ENCODE data around the gene ZGRF1.
"Not testable (repeated sequence)": the region's sequence is repeated elsewhere in the genome, so short reads cannot be mapped to it uniquely, and the experiment has no call there.

Gene ZGRF1

DNA sequence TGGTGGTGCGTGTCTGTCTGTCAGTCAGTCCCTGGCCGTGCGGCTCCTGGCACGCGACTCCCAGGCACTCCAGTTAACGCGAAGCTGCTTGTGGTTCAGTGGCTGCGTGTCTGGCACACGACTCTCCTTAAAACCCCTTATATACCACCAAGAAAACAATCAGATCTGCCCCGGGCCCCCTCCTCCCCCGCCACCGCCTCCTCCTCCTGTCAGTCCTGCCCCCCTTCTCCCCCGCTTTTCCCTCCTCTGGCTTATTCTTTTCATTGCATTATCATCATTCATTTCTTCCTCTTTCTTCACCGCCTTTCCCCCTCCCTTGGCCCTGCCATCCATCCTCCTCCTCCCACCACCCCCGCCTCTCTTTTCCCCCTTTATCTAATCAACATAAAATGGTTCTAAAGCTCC, 120.6 kb downstream of the ZGRF1 start, which contains the start of gene NEUROG2:
NEUROG2 (minus strand) TSS at position 115 of the 405 bp plus-strand sequence. CDS start 705 bp downstream, outside the sequence.
- DNase-seq (ENCODE audit: low read depth in 2 of 2): no peak

DNA sequence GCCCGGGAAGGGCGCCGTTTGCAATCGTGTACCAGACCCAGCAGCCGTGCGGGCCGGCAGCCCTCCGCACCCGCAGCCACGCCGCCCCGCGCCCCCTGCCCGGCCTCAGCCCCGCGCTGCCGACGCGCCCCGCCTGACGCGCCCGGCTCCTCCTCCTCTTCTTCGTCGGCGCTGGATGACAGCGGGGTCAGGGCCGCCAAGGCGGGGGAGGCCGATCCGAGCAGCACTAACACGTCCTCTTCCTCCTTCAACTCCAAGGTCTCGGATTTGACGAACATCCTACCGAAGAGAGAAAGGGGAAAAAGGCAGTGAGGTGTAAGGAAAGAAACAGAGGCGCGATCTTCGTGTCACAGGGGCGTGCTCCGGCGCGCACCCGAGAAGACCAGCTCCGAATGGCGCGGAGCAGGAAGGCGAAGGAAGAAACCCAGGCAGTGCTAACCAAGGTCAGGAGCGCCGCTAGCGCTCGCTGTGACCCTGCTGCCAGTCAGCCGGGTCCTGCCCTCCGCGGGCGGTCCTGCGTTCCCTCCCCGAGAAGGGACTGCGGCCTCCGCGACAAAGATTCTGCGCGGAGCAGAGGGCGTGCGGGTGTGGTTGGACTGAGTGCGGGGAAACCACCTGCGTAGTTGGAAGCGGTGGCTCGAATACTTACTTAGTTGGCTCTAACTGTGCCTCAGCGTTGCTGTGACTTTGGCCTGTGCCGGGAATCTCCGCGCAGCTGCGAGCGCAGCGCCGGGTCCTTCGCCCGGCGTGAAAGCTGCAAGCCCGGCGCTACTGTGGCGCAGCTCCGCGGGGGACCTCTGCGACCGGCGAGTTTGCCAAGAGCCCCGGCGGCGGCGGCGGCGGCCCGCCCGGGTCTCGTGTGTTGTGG, 121.3 kb downstream of the ZGRF1 start:
- DNase-seq (ENCODE audit: low read depth in 2 of 2): no peak

- no peak for DNase-seq (ENCODE audit: low read depth in 2 of 2)
Observed at GRCh38 chr4:112514647-112515197, 122.0 kb downstream of the ZGRF1 start.

- DNase-seq (ENCODE audit: low read depth in 2 of 2): no peak
Observed at GRCh38 chr4:112513971-112514646, 122.6 kb downstream of the ZGRF1 start.

- no peak for DNase-seq (ENCODE audit: low read depth in 2 of 2)
Observed at GRCh38 chr4:112511803-112512118, 124.9 kb downstream of the ZGRF1 start.

DNA sequence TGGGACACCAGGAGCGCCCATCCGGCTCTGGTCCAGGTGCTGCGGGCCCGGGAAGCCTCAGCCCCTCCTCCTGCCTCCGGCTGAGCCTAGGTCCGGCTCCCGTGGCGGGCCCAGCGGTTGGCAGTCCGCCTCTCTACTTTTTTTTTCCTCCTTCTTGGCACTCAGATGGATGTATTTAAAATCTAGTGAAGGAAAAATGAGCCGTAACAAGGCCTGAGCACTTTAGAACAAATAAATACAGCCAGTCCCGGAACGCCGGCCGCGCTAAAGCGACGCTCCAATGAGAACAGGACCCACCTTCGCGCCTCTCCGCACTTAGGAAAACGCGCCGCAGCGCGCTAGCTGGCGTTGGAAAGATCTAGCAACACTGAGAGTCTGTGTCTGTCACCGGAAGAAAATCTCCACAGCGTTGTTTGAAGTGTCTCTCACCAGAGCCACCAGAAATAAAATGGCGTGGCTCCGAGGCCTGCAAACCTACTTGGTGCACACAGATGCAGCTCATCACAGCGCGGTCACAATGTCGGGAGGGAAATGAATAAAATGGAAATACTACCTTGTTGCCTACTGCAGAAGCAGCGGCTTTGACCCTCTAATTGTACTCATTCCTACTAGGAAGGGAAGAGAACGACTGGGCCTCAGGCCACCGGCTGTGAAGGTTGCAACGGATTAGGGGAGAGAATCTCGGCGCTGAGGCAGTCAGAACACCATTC, 125.5 kb downstream of the ZGRF1 start:
- no peak for DNase-seq (ENCODE audit: low read depth in 2 of 2)

DNA sequence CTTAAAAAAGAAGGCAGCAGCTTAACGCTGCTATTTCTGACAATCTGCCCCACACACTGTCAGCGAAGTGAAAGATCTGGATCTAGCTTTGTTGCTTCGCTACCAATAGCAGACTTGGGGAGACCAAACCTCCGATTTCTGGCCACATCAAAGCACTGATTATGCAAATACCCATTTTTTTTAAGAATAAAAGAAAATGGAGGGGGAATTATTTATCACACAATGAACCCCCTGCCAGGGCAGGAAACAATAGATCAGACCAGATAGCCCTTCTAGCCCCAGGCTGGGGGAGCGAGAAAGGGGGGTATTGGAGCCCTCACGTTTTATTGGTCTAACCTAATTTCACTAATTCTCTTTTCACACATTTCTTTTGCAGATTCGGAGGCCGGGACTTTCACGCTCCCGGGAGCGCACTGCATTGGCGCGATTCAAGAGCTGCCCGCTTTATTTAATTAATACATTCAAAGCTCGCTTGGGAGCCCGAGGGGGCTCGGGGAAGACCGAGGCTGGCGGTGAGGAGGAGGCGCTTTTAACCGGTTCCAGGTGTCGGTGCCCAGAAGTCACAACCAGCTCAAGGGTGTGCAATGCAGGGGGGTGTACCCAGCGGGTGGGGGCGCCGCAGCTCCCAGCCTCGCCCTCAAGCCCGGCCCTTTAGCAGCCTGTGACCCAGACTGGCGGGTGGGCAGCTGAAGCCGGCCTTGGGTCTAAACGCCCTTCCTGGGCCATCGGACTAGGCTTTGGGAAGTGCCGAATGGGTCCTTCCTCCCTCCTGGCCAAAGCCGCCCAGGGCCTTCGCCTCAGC, 126.2 kb downstream of the ZGRF1 start:
- no peak for DNase-seq (ENCODE audit: low read depth in 2 of 2)

- DNase-seq (ENCODE audit: low read depth in 2 of 2): no peak
Observed at GRCh38 chr4:112509243-112510141, 127.2 kb downstream of the ZGRF1 start.

DNA sequence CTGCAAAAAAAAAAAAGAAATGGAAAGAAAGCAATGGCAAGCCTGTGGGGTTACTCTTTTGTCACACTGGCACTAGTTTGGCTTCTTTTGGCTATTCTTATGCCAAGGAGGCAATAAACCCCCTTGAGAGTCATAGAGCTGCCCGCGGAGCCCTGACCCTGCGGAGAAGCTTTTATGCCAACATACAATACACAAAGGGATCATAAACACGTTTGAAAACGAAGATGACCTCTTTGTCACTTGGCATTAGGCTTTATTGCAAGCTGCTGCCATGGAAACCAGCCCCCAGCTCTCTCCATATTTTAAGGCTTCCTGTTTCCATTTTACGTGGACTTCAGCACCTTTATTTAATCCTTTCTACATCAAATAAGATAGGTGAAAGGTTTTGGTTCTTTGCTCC, 128.4 kb downstream of the ZGRF1 start:
- DNase-seq (ENCODE audit: low read depth in 2 of 2): no peak

GRCh38 chr4:112504807-112505206, 131.9 kb downstream of the ZGRF1 start:
- no peak for DNase-seq (ENCODE audit: low read depth in 2 of 2)

- DNase-seq (ENCODE audit: low read depth in 2 of 2): no peak
Observed at GRCh38 chr4:112502871-112503270, 133.8 kb downstream of the ZGRF1 start.

DNA sequence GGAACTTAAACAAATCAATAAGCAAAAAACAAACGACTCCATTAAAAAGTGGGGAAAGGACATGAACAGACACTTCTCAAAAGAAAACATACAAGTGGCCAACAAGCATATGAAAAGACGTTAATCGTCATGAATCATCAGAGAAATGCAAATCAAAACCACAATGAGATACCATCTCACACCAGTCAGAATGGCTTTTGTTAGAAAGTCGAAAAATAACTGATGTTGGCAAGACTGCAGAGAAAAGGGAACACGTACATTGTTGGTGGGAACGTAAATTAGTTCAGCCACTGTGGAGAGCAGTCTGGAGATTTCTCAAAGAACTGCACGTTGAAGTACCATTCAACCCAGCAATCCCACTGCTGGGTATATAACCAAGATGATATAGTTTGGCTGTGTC, 144.4 kb downstream of the ZGRF1 start:
- DNase-seq (ENCODE audit: low read depth in 2 of 2): no peak

DNA sequence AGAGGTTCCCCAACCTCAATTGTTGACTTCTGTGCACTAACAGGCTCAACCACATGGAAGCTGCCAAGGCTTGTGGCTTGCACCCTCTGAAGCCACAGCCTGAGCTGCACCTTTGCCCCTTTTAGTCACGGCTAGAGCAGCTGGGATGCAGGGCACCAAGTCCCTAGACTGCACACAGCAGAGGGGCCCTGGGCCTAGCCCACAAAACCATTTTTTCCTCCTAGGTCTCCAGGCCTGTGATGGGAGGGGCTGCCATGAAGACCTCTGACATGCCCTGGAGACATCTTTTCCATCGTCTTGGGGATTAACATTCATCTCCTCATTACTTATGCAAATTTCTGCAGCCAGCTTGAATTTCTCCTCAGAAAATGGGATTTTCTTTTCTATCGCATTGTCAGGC, 145.9 kb downstream of the ZGRF1 start:
- DNase-seq (ENCODE audit: low read depth in 2 of 2): not testable (repeated sequence)

All from stimulated activated CD4-positive, alpha-beta T cell treated with anti-CD3 and anti-CD28 coated beads, Interleukin-1b, Interleukin-23, amount 100 ng/mL, for 1 hour (primary cell).